ENCODE results near the gene ARHGAP11A.
"Not testable (repeated sequence)": the region's sequence is repeated elsewhere in the genome, so short reads cannot be mapped to it uniquely, and the experiment has no call there.

The ARHGAP11A gene, protein sequence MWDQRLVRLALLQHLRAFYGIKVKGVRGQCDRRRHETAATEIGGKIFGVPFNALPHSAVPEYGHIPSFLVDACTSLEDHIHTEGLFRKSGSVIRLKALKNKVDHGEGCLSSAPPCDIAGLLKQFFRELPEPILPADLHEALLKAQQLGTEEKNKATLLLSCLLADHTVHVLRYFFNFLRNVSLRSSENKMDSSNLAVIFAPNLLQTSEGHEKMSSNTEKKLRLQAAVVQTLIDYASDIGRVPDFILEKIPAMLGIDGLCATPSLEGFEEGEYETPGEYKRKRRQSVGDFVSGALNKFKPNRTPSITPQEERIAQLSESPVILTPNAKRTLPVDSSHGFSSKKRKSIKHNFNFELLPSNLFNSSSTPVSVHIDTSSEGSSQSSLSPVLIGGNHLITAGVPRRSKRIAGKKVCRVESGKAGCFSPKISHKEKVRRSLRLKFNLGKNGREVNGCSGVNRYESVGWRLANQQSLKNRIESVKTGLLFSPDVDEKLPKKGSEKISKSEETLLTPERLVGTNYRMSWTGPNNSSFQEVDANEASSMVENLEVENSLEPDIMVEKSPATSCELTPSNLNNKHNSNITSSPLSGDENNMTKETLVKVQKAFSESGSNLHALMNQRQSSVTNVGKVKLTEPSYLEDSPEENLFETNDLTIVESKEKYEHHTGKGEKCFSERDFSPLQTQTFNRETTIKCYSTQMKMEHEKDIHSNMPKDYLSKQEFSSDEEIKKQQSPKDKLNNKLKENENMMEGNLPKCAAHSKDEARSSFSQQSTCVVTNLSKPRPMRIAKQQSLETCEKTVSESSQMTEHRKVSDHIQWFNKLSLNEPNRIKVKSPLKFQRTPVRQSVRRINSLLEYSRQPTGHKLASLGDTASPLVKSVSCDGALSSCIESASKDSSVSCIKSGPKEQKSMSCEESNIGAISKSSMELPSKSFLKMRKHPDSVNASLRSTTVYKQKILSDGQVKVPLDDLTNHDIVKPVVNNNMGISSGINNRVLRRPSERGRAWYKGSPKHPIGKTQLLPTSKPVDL
- total RNA-seq = 8.3 to 12.4 reads per million in 2 donors

GRCh38 chr15:32615051-32615870 is at the start of gene ARHGAP11A:
Gene ARHGAP11A, plus strand, starts transcription at chr15:32615504. Its CDS starts 708 bp downstream, at chr15:32616212.
- DNase-seq = not testable (repeated sequence)

GRCh38 chr15:32568988-32569387 is 46.3 kb upstream of the ARHGAP11A start:
- not testable (repeated sequence) for DNase-seq

DNA sequence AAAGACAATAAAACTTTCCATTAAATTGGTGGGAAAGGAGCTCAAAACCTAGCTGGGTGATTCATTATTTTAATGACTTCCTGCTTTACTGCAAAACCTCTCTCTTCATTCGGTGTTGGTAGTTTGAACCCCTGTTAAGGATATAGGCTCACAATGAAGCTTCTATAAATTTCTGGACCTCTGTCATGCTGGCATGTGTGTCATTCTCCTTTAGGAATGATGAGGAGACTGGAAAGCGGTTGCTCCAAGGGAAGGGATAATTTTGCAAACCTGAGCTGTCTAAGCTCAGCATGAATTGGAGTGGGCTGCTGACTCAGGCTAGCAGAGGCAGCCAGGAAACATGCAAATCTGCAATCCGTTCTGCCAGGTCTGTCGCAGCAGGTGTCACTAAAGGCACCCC is 36.8 kb upstream of the ARHGAP11A start:
- not testable (repeated sequence) for DNase-seq

GRCh38 chr15:32585844-32586243 is 29.5 kb upstream of the ARHGAP11A start:
- not testable (repeated sequence) for DNase-seq

- not testable (repeated sequence) for DNase-seq
Measured at GRCh38 chr15:32593151-32593550, 22.2 kb upstream of the ARHGAP11A start, which contains the start of gene GOLGA8N. Gene GOLGA8N, plus strand, starts transcription at chr15:32593456.

DNA sequence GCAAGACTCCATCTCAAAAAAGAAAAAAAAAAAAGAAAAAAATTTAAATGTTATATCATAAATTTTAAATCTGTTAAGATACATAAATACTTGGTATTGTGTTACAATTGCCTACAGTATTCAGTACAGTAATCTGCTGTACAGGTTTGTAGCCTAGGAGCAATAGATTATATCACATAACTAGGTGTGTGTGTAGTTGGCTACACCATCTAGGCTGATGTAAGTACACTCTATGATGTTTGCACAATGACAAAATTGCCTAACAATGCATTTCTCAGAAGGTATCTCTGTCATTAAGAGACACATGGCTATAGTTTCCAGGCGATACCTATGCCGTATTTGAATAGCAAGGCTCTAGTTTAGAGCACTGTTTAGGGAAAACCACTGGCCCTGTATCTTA is 5.8 kb upstream of the ARHGAP11A start:
- not testable (repeated sequence) for DNase-seq

GRCh38 chr15:32610719-32611118 is 4.6 kb upstream of the ARHGAP11A start:
- not testable (repeated sequence) for DNase-seq

GRCh38 chr15:32614712-32615050 is 623 bp upstream of the ARHGAP11A start:
- not testable (repeated sequence) for DNase-seq

GRCh38 chr15:32615871-32616426 is 645 bp downstream of the ARHGAP11A start:
- DNase-seq = not testable (repeated sequence)

GRCh38 chr15:32636410-32636809 is 21.1 kb downstream of the ARHGAP11A start:
- DNase-seq = no peak

DNA sequence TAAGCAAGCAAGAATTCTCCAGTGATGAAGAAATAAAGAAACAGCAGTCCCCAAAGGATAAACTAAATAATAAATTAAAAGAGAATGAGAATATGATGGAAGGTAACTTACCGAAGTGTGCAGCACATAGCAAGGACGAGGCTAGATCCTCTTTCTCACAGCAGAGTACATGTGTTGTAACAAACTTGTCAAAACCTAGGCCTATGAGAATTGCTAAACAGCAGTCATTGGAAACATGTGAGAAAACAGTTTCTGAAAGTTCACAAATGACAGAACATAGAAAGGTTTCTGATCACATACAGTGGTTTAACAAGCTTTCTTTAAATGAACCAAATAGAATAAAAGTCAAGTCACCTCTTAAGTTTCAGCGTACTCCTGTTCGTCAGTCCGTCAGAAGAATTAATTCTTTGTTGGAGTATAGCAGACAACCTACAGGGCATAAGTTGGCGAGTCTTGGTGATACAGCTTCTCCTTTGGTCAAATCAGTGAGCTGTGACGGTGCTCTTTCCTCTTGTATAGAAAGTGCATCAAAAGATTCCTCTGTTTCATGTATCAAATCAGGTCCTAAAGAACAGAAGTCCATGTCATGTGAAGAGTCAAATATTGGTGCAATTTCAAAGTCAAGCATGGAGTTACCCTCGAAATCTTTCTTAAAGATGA is 21.7 kb downstream of the ARHGAP11A start:
- no peak for DNase-seq

GRCh38 chr15:32637704-32638103 is 22.4 kb downstream of the ARHGAP11A start:
- no peak for DNase-seq

DNA sequence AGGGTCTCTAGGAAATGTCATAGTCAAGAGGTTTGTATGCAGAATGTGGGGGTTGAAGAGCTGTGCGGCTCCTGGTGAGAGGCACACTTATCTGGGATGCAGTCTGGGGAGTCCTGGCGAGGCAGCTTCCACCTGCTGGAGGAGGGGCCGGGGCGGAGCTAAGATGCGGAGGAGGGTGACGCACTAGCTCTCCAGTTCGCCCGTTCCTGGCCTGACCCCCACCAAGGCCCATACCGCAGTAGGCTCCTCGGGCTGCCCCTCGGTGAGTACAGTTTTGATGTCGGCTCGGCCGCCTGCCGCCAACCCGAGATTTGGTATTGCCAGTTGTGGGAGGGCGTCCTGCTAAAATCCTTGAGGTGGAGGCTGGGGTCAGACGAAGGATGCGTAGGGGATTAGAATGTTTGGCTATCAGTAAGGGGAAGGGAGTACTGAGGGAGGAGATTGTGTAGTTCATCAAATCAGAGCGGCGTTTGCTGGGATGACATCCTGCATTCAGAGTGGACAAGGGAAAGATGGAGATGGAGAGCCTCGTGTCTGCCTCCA is 26.3 kb downstream of the ARHGAP11A start, which contains the start of gene SCG5:
SCG5 (plus strand) TSS at position 194 of the 543 bp plus-strand sequence. CDS start 1,883 bp downstream, outside the sequence.
- DNase-seq = no peak

DNA sequence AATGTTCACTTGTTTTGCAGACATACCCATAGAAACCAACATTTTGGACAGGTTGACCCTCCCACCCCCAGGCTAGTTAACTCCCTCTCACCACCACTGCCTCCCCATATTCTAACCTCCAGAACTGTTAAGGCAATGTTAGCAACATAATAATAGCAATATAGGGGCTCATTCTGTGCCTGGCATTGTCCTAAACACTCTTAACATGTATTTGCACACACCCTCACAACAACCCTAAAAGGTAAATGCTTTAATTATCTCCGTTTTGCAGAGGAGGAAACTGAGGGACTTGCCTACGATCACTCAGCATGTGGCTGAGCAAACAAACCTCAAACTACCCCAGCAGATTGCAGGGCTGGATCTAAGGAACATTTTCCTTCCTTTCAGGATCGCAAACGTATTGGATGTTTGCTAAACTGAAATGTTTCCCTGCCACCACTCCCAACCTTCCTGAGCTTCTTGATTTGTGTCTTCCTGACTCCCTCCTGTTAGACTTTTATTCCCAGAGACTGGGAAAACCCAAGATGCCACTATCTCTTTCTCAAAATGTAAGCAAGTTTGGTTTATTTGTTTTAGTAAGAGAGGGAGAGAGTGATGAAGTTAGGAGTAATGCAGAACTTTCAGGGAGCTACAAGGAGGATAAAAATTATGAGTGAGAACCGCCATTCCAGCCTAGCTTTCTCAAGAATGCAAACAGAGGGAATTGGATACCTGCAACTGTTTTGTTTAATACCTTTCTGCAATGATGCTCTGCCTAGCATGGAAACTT is 27.5 kb downstream of the ARHGAP11A start:
- no peak for DNase-seq

GRCh38 chr15:32643907-32644445 is 28.7 kb downstream of the ARHGAP11A start:
- no peak for DNase-seq

- DNase-seq = no peak
Measured at GRCh38 chr15:32646291-32646690, 31.0 kb downstream of the ARHGAP11A start.

DNA sequence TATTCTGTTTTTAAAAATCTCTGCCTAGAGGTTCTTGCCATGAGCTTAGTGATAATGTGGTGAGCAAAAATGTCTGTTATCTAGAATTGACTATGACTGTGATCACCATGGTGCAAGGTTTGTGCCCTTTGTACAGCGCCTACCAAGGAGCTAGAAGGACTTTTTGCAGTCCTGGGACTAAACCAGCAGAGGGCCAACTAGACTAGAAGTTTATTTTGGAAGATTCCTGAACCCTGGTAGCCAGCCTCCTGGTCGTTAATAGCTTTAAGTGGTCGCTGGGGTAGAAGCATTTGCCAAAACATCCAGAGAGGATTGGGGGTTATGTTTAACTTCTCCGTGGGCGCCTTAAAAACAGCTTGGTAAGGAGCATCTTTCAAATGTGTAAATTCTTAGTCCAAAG is 34.0 kb downstream of the ARHGAP11A start:
- no peak for DNase-seq

DNA sequence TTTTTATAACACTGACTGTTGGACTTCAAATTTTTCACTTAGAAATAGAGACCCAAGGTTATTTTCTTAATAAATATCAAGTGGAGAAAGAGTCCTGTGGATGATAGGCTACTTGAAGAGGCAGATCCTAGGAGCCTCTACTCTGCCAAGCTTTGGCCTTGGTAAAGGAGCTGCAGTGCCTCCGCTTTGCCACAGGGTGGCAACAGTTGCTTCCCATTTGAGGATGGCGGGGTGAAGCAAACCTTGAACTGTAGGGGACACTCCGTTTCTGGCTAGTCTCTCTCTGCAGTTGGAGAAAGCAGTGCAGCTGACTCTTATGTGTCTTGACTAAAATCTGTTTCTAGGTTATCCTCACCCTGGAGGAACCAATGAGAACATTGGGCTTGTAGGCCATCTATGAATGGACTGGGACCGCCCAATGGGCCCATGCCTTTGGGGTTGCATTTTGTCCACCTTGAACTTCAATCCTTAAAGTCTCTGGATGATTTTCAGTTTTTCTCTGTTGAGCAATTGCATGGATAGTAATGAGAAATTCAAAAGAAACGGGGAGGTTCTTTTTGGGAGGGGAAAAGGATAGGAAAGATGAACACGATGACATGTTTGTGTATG is 36.0 kb downstream of the ARHGAP11A start:
- no peak for DNase-seq

DNA sequence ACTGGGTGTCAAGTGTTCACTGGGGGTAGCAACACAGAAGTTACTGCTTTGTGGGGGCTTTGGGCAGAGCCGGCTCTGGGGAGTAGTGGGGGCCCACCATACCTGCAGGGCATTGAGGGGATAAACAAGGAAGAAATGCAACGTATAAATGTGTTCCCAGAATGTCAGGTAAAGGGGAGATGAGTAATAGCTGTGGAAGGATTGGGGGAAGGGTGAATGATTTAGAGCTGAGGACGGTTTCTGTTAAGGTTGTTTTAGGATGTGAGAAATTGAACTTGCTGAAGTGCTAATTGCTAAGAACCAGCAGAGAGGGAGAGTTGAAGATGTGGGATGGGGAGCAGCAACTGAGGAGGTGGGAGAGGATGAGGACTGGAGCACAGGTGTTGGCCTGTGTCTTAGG is 36.9 kb downstream of the ARHGAP11A start:
- no peak for DNase-seq
